MCF 10A (cell line): ENCODE measurements around the gene HLA-DRA. TPM values are rescaled to one million over a fixed set of nuclear protein-coding genes. Genes with fewer than 3 reads are reported as not detected.
A peak's percentile ranks its signal among the peaks of the same experiment; 100 is the strongest.

ENCODE experiments used
- BruUV-seq: library from RNA; stranded (reverse); fragments of 400-500 nt; replicated peaks from 2 replicates; lab custom pipeline; 2021; lab: Mats Ljungman, UMichigan
- CTCF ChIA-PET: fragments of 300-600 bp; sonication (Branson Sonifier 250); formaldehyde crosslinking; extraction: SDS; loops from one replicate; lab custom pipeline; 2021; ENCODE audit warnings: antibody characterized with exemption, inconsistent platforms; lab: Yijun Ruan, JAX
- POLR2A ChIA-PET: fragments of 300-600, 350-650 bp; sonication (Branson Sonifier 250); formaldehyde crosslinking; extraction: SDS; loops from one replicate; lab custom pipeline; 2020; ENCODE audit warnings: antibody characterized with exemption, inconsistent platforms; lab: Yijun Ruan, JAX
- DNase-seq: peaks from one replicate; pipeline ENCODE4 v3.0.0-alpha.2; 2018; ENCODE audit not compliant: unreplicated experiment
- H3K27ac Mint-ChIP-seq: one replicate; pipeline ENCODE4 v1.8.0; 2022; ENCODE audit warnings: mild to moderate bottlenecking, low read depth, mixed read lengths; ENCODE audit not compliant: unreplicated experiment
- H3K27me3 Mint-ChIP-seq: one replicate; pipeline ENCODE4 v1.8.0; 2022; ENCODE audit warnings: mixed read lengths; ENCODE audit not compliant: insufficient read depth, unreplicated experiment
- H3K36me3 Mint-ChIP-seq: one replicate; pipeline ENCODE4 v1.8.0; 2022; ENCODE audit warnings: mild to moderate bottlenecking, moderate library complexity, mixed read lengths; ENCODE audit not compliant: insufficient read depth, unreplicated experiment
- H3K4me1 Mint-ChIP-seq: one replicate; pipeline ENCODE4 v1.8.0; 2022; ENCODE audit warnings: mixed read lengths; ENCODE audit not compliant: insufficient read depth, unreplicated experiment
- H3K4me3 Mint-ChIP-seq: one replicate; pipeline ENCODE4 v1.8.0; 2022; ENCODE audit warnings: mild to moderate bottlenecking, moderate library complexity, mixed read lengths; ENCODE audit not compliant: unreplicated experiment
- H3K9me3 Mint-ChIP-seq: one replicate; pipeline ENCODE4 v1.8.0; 2022; ENCODE audit warnings: mixed read lengths; ENCODE audit not compliant: unreplicated experiment
- CTCF ChIP-seq: fragments of 200-600 bp; IDR thresholded peaks from one replicate; pipeline ENCODE4 v1.8.0; 2022; ENCODE audit warnings: antibody characterized with exemption, mild to moderate bottlenecking; ENCODE audit not compliant: unreplicated experiment
- intact Hi-C: fragments of 100-400 bp; cut with micrococcal nuclease; formaldehyde crosslinking; loops from 2 replicates; pipeline ENCODE4 v1.14.1; 2022
- total RNA-seq: library from RNA; stranded (reverse); gene quantifications from 2 replicates; pipeline ENCODE4 v1.2.3, GENCODE V29; 2022

HLA-DRA gene
- total RNA-seq, 1 experiment from 2014 or later, result not detected

GRCh38 chr6:32436995-32437836 lies 2.5 kb upstream of the HLA-DRA start:
- POLR2A ChIA-PET, result no interaction called here

GRCh38 chr6:32439139-32439538 lies 548 bp upstream of the HLA-DRA start:
- CTCF ChIA-PET, result interaction anchor here (0.6 to 0.8 kb wide), 2 partner anchors 7 to 9 kb away, joined by 3 to 7 read pairs; no protein-coding TSS in a partner anchor
- no peaks in the 10 kb centered on the region for H3K36me3 Mint-ChIP-seq
- no TSS peak for BruUV-seq
- no peak overlapping the region for H3K4me3 Mint-ChIP-seq
- intact Hi-C loops, result no loop called here
- POLR2A ChIA-PET, result no interaction called here
- TF ChIP-seq CTCF, result no peak
- H3K4me1 Mint-ChIP-seq, result no peaks in the 10 kb centered on the region
- DNase-seq, result no peak
- peaks cover 91% of the 10 kb centered on the region for H3K27me3 Mint-ChIP-seq
- H3K27ac Mint-ChIP-seq, result no peak overlapping the region
- H3K9me3 Mint-ChIP-seq, result no peaks in the 10 kb centered on the region

More at GRCh38 chr6:32436995-32437836, 2.5 kb upstream of the HLA-DRA start:
- no peaks in the 10 kb centered on the region for H3K36me3 Mint-ChIP-seq
- DNase-seq, result peak; percentile 27
- no peaks in the 10 kb centered on the region for H3K9me3 Mint-ChIP-seq
- intact Hi-C loops, result no loop called here
- no peak overlapping the region for H3K27ac Mint-ChIP-seq
- CTCF ChIA-PET, result interaction anchor here (0.6 to 1.5 kb wide), 2 partner anchors 160 to 263 kb away, joined by 3 read pairs; no protein-coding TSS in a partner anchor
- no peak overlapping the region for H3K4me3 Mint-ChIP-seq
- no TSS peak for BruUV-seq
- H3K4me1 Mint-ChIP-seq, result no peaks in the 10 kb centered on the region
- peaks cover 88% of the 10 kb centered on the region for H3K27me3 Mint-ChIP-seq
- TF ChIP-seq CTCF, result no peak

GRCh38 chr6:32442243-32442667 lies 2.6 kb downstream of the HLA-DRA start:
- H3K27me3 Mint-ChIP-seq, result peaks cover 82% of the 10 kb centered on the region
- H3K4me3 Mint-ChIP-seq, result no peak overlapping the region
- intact Hi-C loops, result no loop called here
- H3K9me3 Mint-ChIP-seq, result no peaks in the 10 kb centered on the region
- no peaks in the 10 kb centered on the region for H3K36me3 Mint-ChIP-seq
- H3K27ac Mint-ChIP-seq, result no peak overlapping the region
- no peak for TF ChIP-seq CTCF
- ChIA-PET CTCF (interaction anchor here (0.7 kb wide), 1 partner anchor 758 kb away, joined by 3 read pairs; no protein-coding TSS in a partner anchor), POLR2A (no interaction called here)
- no TSS peak for BruUV-seq
- no peak for DNase-seq
- H3K4me1 Mint-ChIP-seq, result no peaks in the 10 kb centered on the region

GRCh38 chr6:32442977-32443552 lies 3.4 kb downstream of the HLA-DRA start:
- Mint-ChIP-seq H3K4me3 (no peak overlapping the region), H3K36me3 (no peaks in the 10 kb centered on the region), H3K27ac (no peak overlapping the region), H3K9me3 (no peaks in the 10 kb centered on the region), H3K27me3 (peaks cover 79% of the 10 kb centered on the region), H3K4me1 (no peaks in the 10 kb centered on the region)
- BruUV-seq, result no TSS peak
- intact Hi-C loops, result no loop called here
- no peak for TF ChIP-seq CTCF
- ChIA-PET CTCF (no interaction called here), POLR2A (no interaction called here)
- DNase-seq, result no peak
